ENCODE results near the gene BEX3. TPM values are rescaled to one million over a fixed set of nuclear protein-coding genes. Genes with fewer than 3 reads are reported as not detected.
"Not testable (repeated sequence)": the region's sequence is repeated elsewhere in the genome, so short reads cannot be mapped to it uniquely, and the experiment has no call there.

The BEX3 gene
- total RNA-seq, 1 experiment from 2014 or later = 579 TPM

GRCh38 chrX:103382877-103383276 is 6.5 kb downstream of the BEX3 start:
- DNase-seq (ENCODE audit: low read depth) = no peak

- DNase-seq (ENCODE audit: low read depth) = no peak
Measured at GRCh38 chrX:103384672-103385071, 8.3 kb downstream of the BEX3 start.

GRCh38 chrX:103385283-103385830 is 9.0 kb downstream of the BEX3 start:
- not testable (repeated sequence) for DNase-seq (ENCODE audit: low read depth)

GRCh38 chrX:103386332-103386731 is 10.0 kb downstream of the BEX3 start:
- DNase-seq (ENCODE audit: low read depth) = no peak

- DNase-seq (ENCODE audit: low read depth) = no peak
Measured at GRCh38 chrX:103393487-103393886, 17.1 kb downstream of the BEX3 start.

GRCh38 chrX:103396186-103396585 is 19.8 kb downstream of the BEX3 start:
- DNase-seq (ENCODE audit: low read depth) = peak; percentile 75

GRCh38 chrX:103396660-103397059 is 20.3 kb downstream of the BEX3 start:
- DNase-seq (ENCODE audit: low read depth) = no peak

GRCh38 chrX:103397707-103398106 is 21.4 kb downstream of the BEX3 start:
- no peak for DNase-seq (ENCODE audit: low read depth)

GRCh38 chrX:103398421-103398864 is 22.1 kb downstream of the BEX3 start:
- DNase-seq (ENCODE audit: low read depth) = peak; percentile 90

GRCh38 chrX:103399744-103400143 is 23.4 kb downstream of the BEX3 start:
- no peak for DNase-seq (ENCODE audit: low read depth)

GRCh38 chrX:103400931-103401330 is 24.6 kb downstream of the BEX3 start:
- DNase-seq (ENCODE audit: low read depth) = no peak

GRCh38 chrX:103404231-103405008 is 28.1 kb downstream of the BEX3 start:
- DNase-seq (ENCODE audit: low read depth) = peak; percentile 93

- DNase-seq (ENCODE audit: low read depth) = no peak
Measured at GRCh38 chrX:103405009-103405333, 28.6 kb downstream of the BEX3 start.

GRCh38 chrX:103406256-103406655 is 29.9 kb downstream of the BEX3 start:
- DNase-seq (ENCODE audit: low read depth) = no peak

GRCh38 chrX:103407776-103408175 is 31.4 kb downstream of the BEX3 start:
- DNase-seq (ENCODE audit: low read depth) = no peak

- not testable (repeated sequence) for DNase-seq (ENCODE audit: low read depth)
Measured at GRCh38 chrX:103411721-103412120, 35.4 kb downstream of the BEX3 start.

GRCh38 chrX:103413705-103414387 is 37.5 kb downstream of the BEX3 start:
- DNase-seq (ENCODE audit: low read depth) = no peak

GRCh38 chrX:103414561-103414960 is 38.2 kb downstream of the BEX3 start:
- no peak for DNase-seq (ENCODE audit: low read depth)

GRCh38 chrX:103415068-103415467 is 38.7 kb downstream of the BEX3 start:
- DNase-seq (ENCODE audit: low read depth) = no peak

- no peak for DNase-seq (ENCODE audit: low read depth)
Measured at GRCh38 chrX:103415528-103415927, 39.2 kb downstream of the BEX3 start.

GRCh38 chrX:103417370-103417769 is 41.0 kb downstream of the BEX3 start:
- no peak for DNase-seq (ENCODE audit: low read depth)

- no peak for DNase-seq (ENCODE audit: low read depth)
Measured at GRCh38 chrX:103417933-103418332, 41.6 kb downstream of the BEX3 start.

- no peak for DNase-seq (ENCODE audit: low read depth)
Measured at GRCh38 chrX:103418811-103419340, 42.5 kb downstream of the BEX3 start.

All from M059J (cell line).